Raji (cell line): Measurements from ENCODE around the gene AGAP2.

ENCODE experiments used
- POLR2A ChIP-seq: IDR thresholded peaks from 2 replicates; pipeline ENCODE4 v1.6.1; 2011; ENCODE audit warnings: low read depth, low read length, control low read depth; ENCODE audit not compliant: insufficient read depth

AGAP2 gene

DNA sequence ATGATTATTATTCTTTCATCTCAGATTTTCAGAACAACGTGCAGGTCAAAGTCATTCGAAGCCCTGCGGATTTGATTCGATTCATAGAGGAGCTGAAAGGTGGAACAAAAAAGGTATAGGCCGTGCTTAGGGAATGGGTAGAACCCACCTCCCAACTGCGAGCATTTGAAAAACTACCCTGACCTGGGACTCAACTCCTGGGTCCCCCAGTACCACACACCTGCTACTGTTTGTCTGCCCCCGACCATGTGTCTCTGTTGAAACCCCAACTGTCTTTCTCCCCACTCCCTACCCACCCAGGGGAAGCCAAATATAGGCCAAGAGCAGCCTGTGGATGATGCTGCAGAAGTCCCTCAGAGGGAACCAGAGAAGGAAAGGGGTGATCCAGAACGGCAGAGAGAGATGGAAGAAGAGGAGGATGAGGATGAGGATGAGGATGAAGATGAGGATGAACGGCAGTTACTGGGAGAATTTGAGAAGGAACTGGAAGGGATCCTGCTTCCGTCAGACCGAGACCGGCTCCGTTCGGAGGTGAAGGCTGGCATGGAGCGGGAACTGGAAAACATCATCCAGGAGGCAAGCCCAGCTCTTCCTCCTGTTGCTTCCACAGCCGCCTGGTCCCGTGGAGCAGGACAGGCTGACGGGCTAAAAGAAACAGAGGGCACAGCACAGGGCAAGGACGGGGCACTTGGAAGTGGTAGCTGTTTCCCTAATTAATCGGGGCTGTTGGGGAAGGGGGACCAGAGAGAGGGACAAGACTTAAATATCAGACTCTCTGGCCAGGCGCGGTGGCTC, 20.5 kb downstream of the AGAP2 start:
- TF ChIP-seq POLR2A, result no peak

DNA sequence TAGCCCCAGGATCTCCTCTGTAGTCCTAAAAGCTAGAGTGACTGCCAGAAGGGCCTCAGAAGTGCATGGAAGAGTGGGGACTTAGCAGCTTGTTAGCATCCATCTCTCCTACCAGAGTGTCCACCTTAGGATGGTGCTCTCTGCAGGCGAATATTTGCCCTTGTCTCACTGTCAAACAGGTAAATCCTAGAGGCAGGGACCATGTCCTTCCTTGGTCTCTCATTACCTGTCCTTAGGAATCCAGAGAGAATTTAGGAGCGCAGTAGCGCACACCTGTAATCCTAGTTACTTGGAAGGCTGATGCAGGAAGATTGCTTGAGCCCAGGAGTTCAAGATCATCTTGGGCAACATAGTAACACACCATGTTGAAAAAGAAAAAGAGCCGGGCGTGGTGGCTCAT, 21.4 kb downstream of the AGAP2 start:
- TF ChIP-seq POLR2A, result no peak

DNA sequence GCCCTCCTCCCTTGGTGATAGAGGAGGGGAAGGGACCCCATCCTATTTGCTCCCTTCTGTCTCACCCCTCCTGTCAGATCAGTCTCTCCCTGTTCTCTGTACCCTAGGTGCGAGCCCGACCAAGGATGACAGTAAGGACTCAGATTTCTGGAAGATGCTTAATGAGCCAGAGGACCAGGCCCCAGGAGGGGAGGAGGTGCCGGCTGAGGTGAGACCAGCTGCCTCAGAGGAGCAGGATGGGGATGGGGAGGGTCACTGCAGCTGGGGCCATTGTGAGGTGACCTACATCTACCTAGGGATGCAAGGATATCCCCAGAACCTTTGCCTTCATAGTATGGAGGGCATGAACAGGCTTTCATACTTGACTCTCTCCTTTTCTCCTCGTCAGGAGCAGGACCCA, 22.2 kb downstream of the AGAP2 start:
- TF ChIP-seq POLR2A, result no peak

DNA sequence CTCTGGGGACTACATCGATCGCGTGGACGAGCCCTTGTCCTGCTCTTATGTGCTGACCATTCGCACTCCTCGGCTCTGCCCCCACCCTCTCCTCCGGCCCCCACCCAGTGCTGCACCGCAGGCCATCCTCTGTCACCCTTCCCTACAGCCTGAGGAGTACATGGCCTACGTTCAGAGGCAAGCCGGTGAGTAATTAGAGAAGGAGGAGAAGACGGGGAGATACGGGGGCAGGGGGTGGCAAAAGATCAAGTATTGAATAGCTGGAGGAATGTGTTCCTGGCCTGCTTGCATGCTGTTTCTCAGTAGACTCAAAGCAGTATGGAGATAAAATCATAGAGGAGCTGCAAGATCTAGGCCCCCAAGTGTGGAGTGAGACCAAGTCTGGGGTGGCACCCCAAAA, 22.8 kb downstream of the AGAP2 start:
- no peak for TF ChIP-seq POLR2A

DNA sequence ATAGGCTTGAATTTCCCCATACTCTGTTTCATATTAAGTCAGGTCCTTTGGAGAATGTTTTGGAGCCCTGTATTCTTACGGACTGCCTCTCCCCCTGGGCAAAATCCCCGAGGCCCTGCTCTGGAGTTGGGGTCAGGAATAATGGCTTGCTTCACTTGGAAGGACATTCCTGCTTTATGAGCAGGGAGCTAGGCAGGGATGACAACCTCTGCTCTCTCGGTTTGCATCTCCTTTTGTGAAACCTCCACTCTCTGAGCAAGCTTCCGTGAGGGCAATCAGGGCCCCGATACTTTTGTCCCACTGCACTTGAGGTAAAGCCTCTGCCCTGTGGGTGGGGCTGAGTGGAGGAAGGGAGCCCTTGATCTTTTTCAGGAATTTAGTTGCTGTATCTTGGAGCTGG, 25.3 kb downstream of the AGAP2 start:
- TF ChIP-seq POLR2A, result no peak

DNA sequence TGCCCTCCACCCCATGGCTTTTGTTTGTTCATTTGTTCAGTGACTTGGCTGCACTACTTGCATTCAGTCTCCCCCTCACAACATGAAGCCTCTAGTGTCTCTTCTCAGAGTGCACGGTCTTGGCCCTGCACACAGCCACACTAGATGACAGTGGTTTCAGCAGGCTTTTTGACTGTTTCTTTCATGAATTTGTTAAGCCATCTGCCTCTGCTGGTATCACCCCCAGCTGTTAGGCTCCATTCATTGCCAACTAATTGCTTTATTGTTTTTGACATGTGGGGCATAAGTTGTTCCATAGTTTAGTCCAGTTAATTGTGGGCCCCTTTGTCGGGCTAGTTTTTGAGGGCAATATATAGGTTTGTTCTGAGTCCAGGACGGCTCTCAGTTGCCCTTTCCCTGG, 25.8 kb downstream of the AGAP2 start:
- TF ChIP-seq POLR2A, result no peak

DNA sequence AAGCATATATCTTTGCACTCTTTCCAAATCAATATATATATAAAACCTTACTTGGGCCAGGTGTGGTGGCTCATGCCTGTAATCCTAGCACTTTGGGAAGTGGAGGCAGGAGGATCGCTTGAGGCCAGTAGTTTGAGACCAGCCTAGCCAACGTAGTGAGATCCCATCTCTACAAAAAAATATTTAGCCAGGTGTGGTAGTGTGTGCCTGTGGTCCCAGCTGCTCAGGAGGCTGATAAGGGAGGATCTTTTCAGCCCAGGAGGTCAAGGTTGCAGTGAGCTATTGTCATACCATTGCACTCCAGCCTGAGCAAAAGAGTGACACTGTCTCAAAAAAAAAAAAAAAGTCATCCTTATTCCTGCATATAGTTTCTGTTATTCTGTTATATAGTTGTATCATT, 30.2 kb downstream of the AGAP2 start:
- no peak for TF ChIP-seq POLR2A

DNA sequence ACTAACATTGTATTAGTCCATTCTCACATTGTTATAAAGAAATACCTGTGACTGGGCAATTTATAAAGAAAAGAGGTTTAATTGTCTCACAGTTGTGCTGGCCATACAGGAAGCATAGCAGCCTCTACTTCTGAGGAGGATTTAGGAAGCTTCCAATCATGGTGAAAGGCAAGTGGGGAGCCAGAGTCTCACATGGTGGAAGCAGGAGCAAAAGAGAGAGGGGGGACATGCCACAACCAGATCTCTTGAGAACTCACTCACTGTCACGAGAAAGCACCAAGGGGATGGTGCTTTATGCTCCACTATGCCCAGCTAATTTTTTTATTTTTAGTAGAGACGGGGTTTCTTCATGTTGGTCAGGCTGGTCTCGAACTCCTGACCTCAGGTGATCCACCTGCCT, 31.3 kb downstream of the AGAP2 start:
- TF ChIP-seq POLR2A, result no peak

DNA sequence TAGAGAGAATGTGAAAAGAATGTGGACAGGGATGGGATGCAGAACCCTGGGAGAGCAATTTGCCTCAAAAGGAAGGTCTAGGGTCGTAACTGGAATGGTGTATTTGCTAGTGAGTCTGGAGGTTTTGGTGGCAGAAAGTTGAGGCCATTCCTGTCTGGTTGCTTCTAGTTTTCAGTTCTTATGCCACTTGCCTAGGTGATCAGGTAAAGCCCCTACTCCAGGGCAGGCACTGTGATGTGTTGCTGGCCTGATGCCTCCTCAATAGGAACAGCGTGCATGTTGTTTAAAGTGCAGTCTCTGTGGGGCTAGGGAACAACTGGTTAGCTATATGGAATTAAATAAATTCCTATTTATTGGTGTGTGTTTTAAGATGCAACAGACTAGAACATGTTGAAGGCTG, 38.2 kb downstream of the AGAP2 start:
- TF ChIP-seq POLR2A, result no peak

DNA sequence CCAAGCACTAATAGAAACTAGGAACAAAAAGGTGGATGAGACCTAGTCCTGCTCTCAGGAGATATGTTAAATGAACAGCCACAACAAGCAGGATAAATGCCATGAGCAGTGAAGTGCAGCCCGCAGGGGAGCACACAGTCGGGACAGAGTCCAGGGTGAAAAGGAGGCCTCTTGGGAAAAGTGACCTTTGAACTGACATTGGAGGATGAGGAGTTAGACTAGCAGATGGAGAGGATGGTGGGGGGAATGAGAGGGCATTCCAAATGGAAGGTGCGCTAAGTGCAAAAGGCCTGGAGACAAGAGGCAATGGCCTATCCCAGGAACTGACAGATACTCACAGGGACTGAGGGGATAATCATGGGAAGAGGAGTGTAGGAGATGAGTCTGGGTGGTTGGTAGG, 40.1 kb downstream of the AGAP2 start:
- no peak for TF ChIP-seq POLR2A

DNA sequence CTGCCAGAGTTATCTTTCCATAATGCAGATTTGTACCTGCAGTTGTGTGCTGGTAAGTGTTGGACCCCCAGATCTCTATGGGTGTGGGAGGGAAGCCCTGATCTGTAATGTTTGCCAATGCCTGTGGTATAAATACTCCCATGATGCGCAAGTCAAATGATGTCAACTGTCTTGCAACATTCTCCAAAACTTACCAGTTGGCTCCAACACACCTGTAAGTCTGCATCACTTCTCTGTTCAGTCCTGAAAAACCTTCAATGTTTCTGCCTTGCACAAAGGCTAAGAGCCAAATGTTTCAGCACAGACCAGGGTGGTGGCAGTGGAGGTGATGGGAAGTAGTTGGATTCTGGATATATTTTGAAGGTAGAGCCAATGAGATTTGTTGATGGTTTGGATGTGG, 41.5 kb downstream of the AGAP2 start:
- TF ChIP-seq POLR2A, result no peak

DNA sequence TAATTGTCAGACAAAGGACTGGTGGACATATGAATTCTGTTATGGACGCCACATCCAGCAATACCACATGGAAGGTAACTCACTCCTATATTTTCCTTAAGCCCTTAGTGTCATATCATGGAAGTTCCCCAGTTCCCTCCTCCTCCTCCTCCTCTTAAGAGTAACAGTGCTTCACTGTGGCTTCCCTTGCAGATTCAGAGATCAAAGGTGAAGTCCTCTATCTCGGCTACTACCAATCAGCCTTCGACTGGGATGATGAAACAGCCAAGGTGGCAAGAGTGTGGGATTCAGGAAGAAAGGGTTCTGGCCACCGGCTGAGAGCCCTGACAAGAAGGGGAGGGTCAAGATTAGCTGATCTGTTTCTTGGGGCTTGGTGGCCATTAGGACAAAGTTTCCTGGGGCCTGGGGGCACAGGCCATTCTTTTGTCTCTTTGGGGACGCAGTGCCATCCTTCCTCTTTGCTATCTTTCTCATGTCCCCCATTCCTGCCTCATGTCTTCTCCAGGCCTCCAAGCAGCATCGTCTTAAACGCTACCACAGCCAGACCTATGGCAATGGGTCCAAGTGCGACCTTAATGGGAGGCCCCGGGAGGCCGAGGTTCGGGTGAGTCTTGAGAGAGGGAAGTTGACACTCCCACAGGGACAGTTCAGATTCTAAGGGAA, 42.6 kb downstream of the AGAP2 start:
- no peak for TF ChIP-seq POLR2A

DNA sequence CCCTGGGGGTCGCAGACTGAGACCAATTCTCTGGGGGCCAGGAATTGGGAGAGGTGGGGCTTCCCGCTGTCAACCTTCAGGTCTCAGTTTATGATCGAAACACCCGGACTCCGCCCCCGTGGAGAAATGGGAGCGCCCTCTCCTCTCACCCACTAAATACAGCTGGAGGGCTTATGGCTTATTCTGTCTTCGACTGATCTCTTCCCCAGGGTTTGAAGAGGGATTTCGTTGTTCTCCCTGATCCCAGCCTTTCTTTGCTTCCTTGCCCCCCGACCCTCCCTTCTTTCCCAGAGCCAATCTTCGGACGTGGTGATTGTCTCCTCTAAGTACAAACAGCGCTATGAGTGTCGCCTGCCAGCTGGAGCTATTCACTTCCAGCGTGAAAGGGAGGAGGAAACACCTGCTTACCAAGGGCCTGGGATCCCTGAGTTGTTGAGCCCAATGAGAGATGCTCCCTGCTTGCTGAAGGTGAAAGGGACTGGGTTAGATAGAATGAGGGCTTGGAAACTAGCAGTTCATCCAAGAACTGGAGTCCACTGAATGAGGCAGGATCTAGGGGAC, 44.0 kb downstream of the AGAP2 start:
- no peak for TF ChIP-seq POLR2A

DNA sequence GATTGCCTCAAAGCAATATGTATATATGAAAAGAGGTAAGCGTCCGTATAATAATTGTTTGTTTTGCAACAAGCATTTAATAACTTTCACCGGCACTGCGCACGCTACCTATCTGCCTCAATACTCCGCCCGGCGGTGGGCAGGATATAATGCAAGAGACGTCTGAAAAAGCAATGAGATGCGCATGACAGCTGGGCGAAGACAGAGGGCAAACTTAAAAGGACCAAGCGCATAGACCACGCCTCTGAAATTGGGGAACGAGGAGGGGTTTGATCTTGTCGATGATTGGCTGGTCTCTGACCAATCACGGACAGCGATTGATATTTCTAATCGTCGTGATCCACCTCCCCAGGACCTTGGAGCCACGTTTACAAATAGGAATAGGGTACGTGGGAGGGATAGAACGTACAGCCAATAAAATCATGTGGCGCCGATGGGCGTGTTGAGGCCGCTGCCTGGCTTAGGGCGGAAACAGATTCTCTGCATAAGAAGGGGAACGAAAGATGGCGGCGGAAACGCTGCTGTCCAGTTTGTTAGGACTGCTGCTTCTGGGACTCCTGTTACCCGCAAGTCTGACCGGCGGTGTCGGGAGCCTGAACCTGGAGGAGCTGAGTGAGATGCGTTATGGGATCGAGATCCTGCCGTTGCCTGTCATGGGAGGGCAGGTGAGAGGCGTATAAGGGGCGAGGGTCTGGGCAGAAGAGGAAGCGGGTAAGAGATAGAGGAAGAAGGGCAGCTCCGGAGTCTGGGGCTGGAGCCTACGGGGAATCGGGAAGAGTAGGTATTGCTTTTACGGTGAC, 44.7 kb downstream of the AGAP2 start, which contains the start of gene OS9:
OS9 (plus strand) TSS at position 474 of the 800 bp plus-strand sequence; CDS start at position 504, 30 bp downstream.
- TF ChIP-seq POLR2A, result peak; percentile 95

DNA sequence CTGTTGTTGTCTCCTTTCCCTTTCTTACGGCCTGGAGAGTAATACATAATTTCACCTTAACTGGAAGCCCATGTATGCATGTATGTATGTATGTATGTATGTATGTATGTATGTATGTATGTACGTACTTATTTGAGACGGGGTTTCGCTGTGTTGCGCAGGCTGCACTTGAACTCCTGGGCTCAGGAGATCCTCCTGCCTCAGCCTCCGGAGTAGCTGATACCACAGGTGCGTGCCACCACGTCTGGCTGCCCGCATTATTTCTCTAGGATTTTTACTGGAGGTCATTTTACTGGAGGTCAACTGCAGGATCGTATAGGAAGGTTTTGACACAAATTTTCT, 45.3 kb downstream of the AGAP2 start:
- no peak for TF ChIP-seq POLR2A
